ENCODE measurements around the gene TOMM6.

TOMM6 gene

GRCh38 chr6:41824571-41825569 is 37.4 kb downstream of the TOMM6 start:
- peak; percentile 43 for DNase-seq

GRCh38 chr6:41826343-41827022 is 39.0 kb downstream of the TOMM6 start:
- no peak for DNase-seq

GRCh38 chr6:41832263-41832662 is 44.8 kb downstream of the TOMM6 start:
- no peak for DNase-seq

- no peak for DNase-seq
These were observed 48.6 kb downstream of the TOMM6 start for GRCh38 chr6:41836022-41836659.

GRCh38 chr6:41836660-41837052 is 49.2 kb downstream of the TOMM6 start:
- DNase-seq = no peak
